K562 (cell line): Measurements from ENCODE around the gene KEL. TPM values are rescaled to one million over a fixed set of nuclear protein-coding genes. Genes with fewer than 3 reads are reported as not detected.

ENCODE experiments used
- NONO ChIP-seq, 2 experiments: fragments of 200-400 bp in 1 of 2; fragments of 450-650 bp in 1 of 2; formaldehyde crosslinking in 1 of 2; IDR thresholded peaks; 2 replicates each; pipeline ENCODE4 v1.6.1; 2017; ENCODE audit warnings: low read depth in 2 of 2, mild to moderate bottlenecking in 2 of 2, moderate library complexity in 2 of 2, low read length in 1 of 2
- PTBP1 ChIP-seq: fragments of 200-400 bp; formaldehyde crosslinking; IDR thresholded peaks from 2 replicates; pipeline ENCODE4 v1.6.1; 2017; ENCODE audit warnings: low read depth, low read length
- RBM17 ChIP-seq: fragments of 200-400 bp; formaldehyde crosslinking; IDR thresholded peaks from 2 replicates; pipeline ENCODE4 v1.6.1; 2017; ENCODE audit warnings: low read depth, mild to moderate bottlenecking, low read length, borderline replicate concordance
- SREBF2 ChIP-seq: sonication (generic); formaldehyde crosslinking; IDR thresholded peaks from 2 replicates; pipeline ENCODE4 v1.4.0; 2020; ENCODE audit warnings: mild to moderate bottlenecking, missing genetic modification reagents
- ZNF347 ChIP-seq: fragments of 450-650 bp; formaldehyde crosslinking; IDR thresholded peaks from 2 replicates; pipeline ENCODE4 v1.4.0; 2020; ENCODE audit warnings: low read depth, mild to moderate bottlenecking, moderate library complexity
- polyA plus RNA-seq, 8 experiments: library from polyadenylated mRNA; depleted of rRNA in 4 of 8; stranded (reverse) in 5 of 8; unstranded in 3 of 8; fragments of >200 nt; fragmentation: Nextera tagmentation in 2 of 8; fragmentation: Illumina TruSeq in 1 of 8; extraction: Ambion mirVana in 2 of 8; extraction: Trizol in 1 of 8; gene quantifications; 2 replicates each; pipeline versions ENCODE4 v1.2.1 to v1.2.3, GENCODE V29; 2011 to 2014; ENCODE audit warnings: inconsistent platforms in 1 of 8, missing spikeins in 1 of 8
- total RNA-seq, 7 experiments: library from RNA; depleted of rRNA in 6 of 7; stranded (reverse); fragments of >200 nt in 6 of 7; fragmentation: Illumina TruSeq in 2 of 7; extraction: Trizol in 2 of 7; gene quantifications; 2 replicates each; pipeline versions ENCODE4 v1.2.1 to v1.2.3, GENCODE V29; 2011 to 2021; ENCODE audit warnings: low replicate concordance in 1 of 7
- TF ChIP-seq, protein P1 (sequence below): fragments of 200-600 bp; sonication (generic); IDR thresholded peaks from one replicate; pipeline ENCODE4 v1.6.1; 2012; ENCODE audit warnings: mild to moderate bottlenecking, low read depth, low read length, inconsistent platforms
- TF ChIP-seq, protein P2 (sequence below), 2 experiments: fragments of 250-450 bp in 1 of 2; fragments of 450-650 bp in 1 of 2; sonication (Bioruptor Pico) in 1 of 2; IDR thresholded peaks; 2 replicates each; pipeline versions ENCODE4 v1.6.1 to v1.8.0; 2016 to 2021; ENCODE audit warnings: mild to moderate bottlenecking in 2 of 2, moderate library complexity in 2 of 2, missing compliant biosample characterization in 1 of 2, missing genetic modification characterization in 1 of 2
- TF ChIP-seq, protein P3 (sequence below): sonication (generic); formaldehyde crosslinking; IDR thresholded peaks from 2 replicates; pipeline ENCODE4 v1.8.1; 2023; ENCODE audit warnings: mild to moderate bottlenecking, missing genetic modification reagents
- TF ChIP-seq, protein P4 (sequence below): sonication (generic); formaldehyde crosslinking; IDR thresholded peaks from 2 replicates; pipeline ENCODE4 v1.8.0; 2022; ENCODE audit warnings: missing genetic modification reagents, mild to moderate bottlenecking, borderline replicate concordance

The KEL gene
- total and polyA plus RNA-seq, 9 of the 15 experiments (the other 6 are each of a cell fraction or from before 2014, with no cell fraction given) = 9.0 to 47.4 (median 22.2) TPM

DNA sequence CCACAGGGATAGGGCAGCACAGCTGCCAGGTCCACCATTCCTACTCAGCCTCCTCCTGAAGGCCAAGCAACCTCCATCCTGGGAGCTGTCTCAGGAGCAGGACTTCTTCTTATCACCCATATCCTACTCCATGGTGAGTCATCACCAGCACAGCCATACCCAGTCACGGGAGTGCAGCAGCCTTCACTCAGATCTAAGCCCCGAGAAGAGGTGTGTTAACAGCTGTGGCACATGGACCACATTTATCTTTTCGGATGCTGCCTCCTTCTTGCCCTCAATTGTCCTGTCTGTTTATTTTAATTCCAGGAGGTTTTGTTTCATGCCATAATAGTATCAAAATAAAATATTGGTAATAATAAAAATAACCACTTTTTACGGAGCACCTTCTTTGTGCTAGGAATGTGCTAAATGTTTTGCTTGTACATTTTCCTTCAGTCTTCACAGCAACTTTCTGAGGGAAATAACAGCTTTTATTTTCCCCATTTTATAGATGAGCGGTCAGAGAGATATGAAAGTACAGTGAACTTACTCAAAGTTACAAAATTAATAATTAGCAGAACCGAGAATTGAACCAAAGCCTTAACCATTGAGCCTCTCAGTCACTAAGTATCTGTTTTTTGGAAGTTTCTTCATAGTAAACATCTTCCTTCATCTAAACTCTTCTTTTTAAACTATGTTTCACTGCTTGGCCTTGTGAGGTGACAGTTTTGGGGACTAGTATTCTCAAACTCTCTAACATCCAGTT lies 2.5 kb upstream of the KEL start (continued):
- TF ChIP-seq, protein P1, sequence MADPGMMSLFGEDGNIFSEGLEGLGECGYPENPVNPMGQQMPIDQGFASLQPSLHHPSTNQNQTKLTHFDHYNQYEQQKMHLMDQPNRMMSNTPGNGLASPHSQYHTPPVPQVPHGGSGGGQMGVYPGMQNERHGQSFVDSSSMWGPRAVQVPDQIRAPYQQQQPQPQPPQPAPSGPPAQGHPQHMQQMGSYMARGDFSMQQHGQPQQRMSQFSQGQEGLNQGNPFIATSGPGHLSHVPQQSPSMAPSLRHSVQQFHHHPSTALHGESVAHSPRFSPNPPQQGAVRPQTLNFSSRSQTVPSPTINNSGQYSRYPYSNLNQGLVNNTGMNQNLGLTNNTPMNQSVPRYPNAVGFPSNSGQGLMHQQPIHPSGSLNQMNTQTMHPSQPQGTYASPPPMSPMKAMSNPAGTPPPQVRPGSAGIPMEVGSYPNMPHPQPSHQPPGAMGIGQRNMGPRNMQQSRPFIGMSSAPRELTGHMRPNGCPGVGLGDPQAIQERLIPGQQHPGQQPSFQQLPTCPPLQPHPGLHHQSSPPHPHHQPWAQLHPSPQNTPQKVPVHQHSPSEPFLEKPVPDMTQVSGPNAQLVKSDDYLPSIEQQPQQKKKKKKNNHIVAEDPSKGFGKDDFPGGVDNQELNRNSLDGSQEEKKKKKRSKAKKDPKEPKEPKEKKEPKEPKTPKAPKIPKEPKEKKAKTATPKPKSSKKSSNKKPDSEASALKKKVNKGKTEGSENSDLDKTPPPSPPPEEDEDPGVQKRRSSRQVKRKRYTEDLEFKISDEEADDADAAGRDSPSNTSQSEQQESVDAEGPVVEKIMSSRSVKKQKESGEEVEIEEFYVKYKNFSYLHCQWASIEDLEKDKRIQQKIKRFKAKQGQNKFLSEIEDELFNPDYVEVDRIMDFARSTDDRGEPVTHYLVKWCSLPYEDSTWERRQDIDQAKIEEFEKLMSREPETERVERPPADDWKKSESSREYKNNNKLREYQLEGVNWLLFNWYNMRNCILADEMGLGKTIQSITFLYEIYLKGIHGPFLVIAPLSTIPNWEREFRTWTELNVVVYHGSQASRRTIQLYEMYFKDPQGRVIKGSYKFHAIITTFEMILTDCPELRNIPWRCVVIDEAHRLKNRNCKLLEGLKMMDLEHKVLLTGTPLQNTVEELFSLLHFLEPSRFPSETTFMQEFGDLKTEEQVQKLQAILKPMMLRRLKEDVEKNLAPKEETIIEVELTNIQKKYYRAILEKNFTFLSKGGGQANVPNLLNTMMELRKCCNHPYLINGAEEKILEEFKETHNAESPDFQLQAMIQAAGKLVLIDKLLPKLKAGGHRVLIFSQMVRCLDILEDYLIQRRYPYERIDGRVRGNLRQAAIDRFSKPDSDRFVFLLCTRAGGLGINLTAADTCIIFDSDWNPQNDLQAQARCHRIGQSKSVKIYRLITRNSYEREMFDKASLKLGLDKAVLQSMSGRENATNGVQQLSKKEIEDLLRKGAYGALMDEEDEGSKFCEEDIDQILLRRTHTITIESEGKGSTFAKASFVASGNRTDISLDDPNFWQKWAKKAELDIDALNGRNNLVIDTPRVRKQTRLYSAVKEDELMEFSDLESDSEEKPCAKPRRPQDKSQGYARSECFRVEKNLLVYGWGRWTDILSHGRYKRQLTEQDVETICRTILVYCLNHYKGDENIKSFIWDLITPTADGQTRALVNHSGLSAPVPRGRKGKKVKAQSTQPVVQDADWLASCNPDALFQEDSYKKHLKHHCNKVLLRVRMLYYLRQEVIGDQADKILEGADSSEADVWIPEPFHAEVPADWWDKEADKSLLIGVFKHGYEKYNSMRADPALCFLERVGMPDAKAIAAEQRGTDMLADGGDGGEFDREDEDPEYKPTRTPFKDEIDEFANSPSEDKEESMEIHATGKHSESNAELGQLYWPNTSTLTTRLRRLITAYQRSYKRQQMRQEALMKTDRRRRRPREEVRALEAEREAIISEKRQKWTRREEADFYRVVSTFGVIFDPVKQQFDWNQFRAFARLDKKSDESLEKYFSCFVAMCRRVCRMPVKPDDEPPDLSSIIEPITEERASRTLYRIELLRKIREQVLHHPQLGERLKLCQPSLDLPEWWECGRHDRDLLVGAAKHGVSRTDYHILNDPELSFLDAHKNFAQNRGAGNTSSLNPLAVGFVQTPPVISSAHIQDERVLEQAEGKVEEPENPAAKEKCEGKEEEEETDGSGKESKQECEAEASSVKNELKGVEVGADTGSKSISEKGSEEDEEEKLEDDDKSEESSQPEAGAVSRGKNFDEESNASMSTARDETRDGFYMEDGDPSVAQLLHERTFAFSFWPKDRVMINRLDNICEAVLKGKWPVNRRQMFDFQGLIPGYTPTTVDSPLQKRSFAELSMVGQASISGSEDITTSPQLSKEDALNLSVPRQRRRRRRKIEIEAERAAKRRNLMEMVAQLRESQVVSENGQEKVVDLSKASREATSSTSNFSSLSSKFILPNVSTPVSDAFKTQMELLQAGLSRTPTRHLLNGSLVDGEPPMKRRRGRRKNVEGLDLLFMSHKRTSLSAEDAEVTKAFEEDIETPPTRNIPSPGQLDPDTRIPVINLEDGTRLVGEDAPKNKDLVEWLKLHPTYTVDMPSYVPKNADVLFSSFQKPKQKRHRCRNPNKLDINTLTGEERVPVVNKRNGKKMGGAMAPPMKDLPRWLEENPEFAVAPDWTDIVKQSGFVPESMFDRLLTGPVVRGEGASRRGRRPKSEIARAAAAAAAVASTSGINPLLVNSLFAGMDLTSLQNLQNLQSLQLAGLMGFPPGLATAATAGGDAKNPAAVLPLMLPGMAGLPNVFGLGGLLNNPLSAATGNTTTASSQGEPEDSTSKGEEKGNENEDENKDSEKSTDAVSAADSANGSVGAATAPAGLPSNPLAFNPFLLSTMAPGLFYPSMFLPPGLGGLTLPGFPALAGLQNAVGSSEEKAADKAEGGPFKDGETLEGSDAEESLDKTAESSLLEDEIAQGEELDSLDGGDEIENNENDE = no peak
- TF ChIP-seq, protein P2, sequence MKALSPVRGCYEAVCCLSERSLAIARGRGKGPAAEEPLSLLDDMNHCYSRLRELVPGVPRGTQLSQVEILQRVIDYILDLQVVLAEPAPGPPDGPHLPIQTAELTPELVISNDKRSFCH (CRISPR knock-in tag; IDR thresholded peaks at IDR 0.05) = no peak
- TF ChIP-seq, protein P2 (tag; IDR thresholded peaks at IDR 0.05) = no peak
- TF ChIP-seq, protein P3, sequence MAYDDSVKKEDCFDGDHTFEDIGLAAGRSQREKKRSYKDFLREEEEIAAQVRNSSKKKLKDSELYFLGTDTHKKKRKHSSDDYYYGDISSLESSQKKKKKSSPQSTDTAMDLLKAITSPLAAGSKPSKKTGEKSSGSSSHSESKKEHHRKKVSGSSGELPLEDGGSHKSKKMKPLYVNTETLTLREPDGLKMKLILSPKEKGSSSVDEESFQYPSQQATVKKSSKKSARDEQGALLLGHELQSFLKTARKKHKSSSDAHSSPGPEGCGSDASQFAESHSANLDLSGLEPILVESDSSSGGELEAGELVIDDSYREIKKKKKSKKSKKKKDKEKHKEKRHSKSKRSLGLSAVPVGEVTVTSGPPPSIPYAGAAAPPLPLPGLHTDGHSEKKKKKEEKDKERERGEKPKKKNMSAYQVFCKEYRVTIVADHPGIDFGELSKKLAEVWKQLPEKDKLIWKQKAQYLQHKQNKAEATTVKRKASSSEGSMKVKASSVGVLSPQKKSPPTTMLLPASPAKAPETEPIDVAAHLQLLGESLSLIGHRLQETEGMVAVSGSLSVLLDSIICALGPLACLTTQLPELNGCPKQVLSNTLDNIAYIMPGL (CRISPR knock-in tag) = no peak
- TF ChIP-seq, protein P4, sequence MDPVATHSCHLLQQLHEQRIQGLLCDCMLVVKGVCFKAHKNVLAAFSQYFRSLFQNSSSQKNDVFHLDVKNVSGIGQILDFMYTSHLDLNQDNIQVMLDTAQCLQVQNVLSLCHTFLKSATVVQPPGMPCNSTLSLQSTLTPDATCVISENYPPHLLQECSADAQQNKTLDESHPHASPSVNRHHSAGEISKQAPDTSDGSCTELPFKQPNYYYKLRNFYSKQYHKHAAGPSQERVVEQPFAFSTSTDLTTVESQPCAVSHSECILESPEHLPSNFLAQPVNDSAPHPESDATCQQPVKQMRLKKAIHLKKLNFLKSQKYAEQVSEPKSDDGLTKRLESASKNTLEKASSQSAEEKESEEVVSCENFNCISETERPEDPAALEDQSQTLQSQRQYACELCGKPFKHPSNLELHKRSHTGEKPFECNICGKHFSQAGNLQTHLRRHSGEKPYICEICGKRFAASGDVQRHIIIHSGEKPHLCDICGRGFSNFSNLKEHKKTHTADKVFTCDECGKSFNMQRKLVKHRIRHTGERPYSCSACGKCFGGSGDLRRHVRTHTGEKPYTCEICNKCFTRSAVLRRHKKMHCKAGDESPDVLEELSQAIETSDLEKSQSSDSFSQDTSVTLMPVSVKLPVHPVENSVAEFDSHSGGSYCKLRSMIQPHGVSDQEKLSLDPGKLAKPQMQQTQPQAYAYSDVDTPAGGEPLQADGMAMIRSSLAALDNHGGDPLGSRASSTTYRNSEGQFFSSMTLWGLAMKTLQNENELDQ = no peak
- TF ChIP-seq RBM17 (no peak), SREBF2 (no peak), PTBP1 (no peak), NONO (IDR thresholded peaks at IDR 0.05; ENCODE audit: low read depth in 2 of 2, low read length in 1 of 2) (no peak), ZNF347 (CRISPR knock-in tag) (no peak)
